Measurements from ENCODE around the gene ROMO1. TPM values are rescaled to one million over a fixed set of nuclear protein-coding genes. Genes with fewer than 3 reads are reported as not detected.

The ROMO1 gene
- total and polyA plus RNA-seq, 2 experiments from 2014 or later = 285 to 634 TPM

DNA sequence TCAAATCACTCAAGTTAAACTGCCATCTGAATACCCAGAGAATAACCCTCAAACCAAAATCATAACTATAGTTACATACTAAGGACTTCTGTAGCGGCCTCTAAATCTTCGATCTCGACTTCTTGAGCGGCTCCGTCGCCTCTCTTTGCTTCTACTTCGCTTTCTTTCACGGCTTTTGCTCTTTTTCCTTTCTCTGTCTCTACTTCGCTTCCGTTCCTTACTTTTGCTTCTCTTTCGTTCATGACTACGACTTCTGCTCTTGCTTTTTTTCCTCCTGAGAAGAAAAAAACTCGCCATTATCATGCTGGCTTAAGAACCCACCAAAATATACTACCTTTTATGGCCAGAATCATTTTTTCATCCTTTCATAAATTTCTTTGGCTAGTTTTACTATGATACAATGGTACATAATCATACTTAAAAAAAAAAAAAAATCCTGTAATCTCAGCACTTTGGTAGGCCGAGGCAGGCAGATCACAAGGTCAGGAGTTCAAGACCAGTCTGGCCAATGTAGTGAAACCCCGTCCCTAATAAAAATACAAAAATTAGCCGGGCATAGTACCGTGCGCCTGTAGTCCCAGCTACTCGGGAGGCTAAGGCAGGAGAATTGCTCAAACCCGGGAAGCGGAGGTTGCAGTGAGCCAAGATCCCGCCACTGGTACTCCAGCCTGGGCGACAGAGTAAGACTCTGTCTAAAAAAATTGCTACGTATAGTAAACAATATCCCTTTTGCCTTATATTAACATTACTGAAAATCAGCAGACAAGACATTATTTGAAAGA lies 32.8 kb downstream of the ROMO1 start:
- WGBS (ENCODE audit: low lambda C conversion rate, missing lambda C conversion rate) = 94% methylated on average over 24 of the region's 24 CpGs
- no peaks in the 10 kb centered on the region for H3K9me2 ChIP-seq (replicated peaks; ENCODE audit: insufficient read depth)
- no peak overlapping the region for H3K27ac ChIP-seq
- TF ChIP-seq, protein P1, sequence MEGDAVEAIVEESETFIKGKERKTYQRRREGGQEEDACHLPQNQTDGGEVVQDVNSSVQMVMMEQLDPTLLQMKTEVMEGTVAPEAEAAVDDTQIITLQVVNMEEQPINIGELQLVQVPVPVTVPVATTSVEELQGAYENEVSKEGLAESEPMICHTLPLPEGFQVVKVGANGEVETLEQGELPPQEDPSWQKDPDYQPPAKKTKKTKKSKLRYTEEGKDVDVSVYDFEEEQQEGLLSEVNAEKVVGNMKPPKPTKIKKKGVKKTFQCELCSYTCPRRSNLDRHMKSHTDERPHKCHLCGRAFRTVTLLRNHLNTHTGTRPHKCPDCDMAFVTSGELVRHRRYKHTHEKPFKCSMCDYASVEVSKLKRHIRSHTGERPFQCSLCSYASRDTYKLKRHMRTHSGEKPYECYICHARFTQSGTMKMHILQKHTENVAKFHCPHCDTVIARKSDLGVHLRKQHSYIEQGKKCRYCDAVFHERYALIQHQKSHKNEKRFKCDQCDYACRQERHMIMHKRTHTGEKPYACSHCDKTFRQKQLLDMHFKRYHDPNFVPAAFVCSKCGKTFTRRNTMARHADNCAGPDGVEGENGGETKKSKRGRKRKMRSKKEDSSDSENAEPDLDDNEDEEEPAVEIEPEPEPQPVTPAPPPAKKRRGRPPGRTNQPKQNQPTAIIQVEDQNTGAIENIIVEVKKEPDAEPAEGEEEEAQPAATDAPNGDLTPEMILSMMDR (IDR thresholded peaks at IDR 0.05; ENCODE audit: poor library complexity) = no peak
- TF ChIP-seq EZH2 (IDR thresholded peaks at IDR 0.05; ENCODE audit: borderline replicate concordance) = no peak
- TF ChIP-seq EZH2phosphoT487 (IDR thresholded peaks at IDR 0.05; ENCODE audit: low read depth, severe bottlenecking, unreplicated experiment) = no peak
- no peaks in the 10 kb centered on the region for H3K27me3 ChIP-seq
- no peak overlapping the region for H2AFZ ChIP-seq
- no peak overlapping the region for H3K4me3 ChIP-seq
- H3K79me2 ChIP-seq = peaks cover 100% of the 10 kb centered on the region
- no peak for DNase-seq (ENCODE audit: low spot score)
- peak overlapping the region; percentile 19 for H3K4me2 ChIP-seq
- no peaks in the 10 kb centered on the region for H3K9me3 ChIP-seq (ENCODE audit: low read depth)
- H3K4me1 ChIP-seq (ENCODE audit: insufficient read depth) = peaks cover 23% of the 10 kb centered on the region
- peaks cover 99% of the 10 kb centered on the region for H4K20me1 ChIP-seq (ENCODE audit: insufficient read depth, poor library complexity, severe bottlenecking)
- peaks cover 5% of the 10 kb centered on the region for H3K36me3 ChIP-seq (replicated peaks; ENCODE audit: insufficient read depth, low read depth)

DNA sequence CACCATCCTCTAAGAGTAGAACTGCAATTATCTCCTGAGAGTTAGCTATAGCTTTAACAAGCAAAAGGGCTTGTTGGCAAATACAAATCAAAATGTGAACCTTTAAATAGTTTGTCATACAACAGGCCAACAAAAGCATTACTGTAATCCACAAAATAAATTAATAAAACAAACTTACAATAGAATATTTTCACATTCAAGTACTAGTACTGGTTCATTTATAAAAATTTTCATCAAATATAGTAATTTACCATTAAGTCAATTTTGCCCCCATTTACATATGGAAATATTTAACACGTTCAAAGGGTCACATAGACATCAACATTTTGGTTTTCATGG lies 33.4 kb downstream of the ROMO1 start:
- TF ChIP-seq EZH2phosphoT487 (IDR thresholded peaks at IDR 0.05; ENCODE audit: low read depth, severe bottlenecking, unreplicated experiment) (no peak), EZH2 (IDR thresholded peaks at IDR 0.05; ENCODE audit: borderline replicate concordance) (no peak)
- TF ChIP-seq, protein P1 (IDR thresholded peaks at IDR 0.05; ENCODE audit: poor library complexity) = no peak
- Histone ChIP-seq H3K4me1 (ENCODE audit: insufficient read depth) (peaks cover 23% of the 10 kb centered on the region), H3K79me2 (peaks cover 100% of the 10 kb centered on the region), H3K4me2 (peak overlapping the region; percentile 1), H3K9me2 (replicated peaks; ENCODE audit: insufficient read depth) (no peaks in the 10 kb centered on the region), H3K27ac (no peak overlapping the region), H3K27me3 (no peaks in the 10 kb centered on the region), H3K4me3 (no peak overlapping the region), H3K9me3 (ENCODE audit: low read depth) (no peaks in the 10 kb centered on the region), H4K20me1 (ENCODE audit: insufficient read depth, poor library complexity, severe bottlenecking) (peaks cover 100% of the 10 kb centered on the region), H3K36me3 (replicated peaks; ENCODE audit: insufficient read depth, low read depth) (peaks cover 5% of the 10 kb centered on the region), H2AFZ (no peak overlapping the region)
- no peak for DNase-seq (ENCODE audit: low spot score)
- 66% methylated on average over 1 of the region's 1 CpG for WGBS (ENCODE audit: low lambda C conversion rate, missing lambda C conversion rate)

DNA sequence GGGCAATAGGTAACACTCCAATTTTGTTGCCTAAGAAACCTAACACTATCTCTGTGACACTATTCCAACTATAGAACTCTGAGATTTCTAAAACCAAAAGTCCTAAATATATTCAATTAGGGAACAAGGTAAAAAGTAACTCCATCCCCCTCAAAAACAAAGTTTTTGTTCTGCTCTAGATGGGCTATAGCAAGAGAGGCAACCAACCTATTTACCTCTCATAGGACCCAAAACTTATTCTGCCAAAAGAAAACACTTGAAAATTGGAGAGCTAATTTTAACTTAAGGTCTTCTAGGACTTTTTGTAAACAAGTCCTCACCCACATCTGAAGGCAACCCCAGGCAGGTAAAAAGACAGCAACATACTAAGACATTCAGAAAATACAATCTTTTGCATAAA lies 35.2 kb downstream of the ROMO1 start:
- Histone ChIP-seq H3K27me3 (no peaks in the 10 kb centered on the region), H4K20me1 (ENCODE audit: insufficient read depth, poor library complexity, severe bottlenecking) (peaks cover 100% of the 10 kb centered on the region), H3K36me3 (replicated peaks; ENCODE audit: insufficient read depth, low read depth) (peaks cover 5% of the 10 kb centered on the region), H3K27ac (no peak overlapping the region), H2AFZ (no peak overlapping the region), H3K9me2 (replicated peaks; ENCODE audit: insufficient read depth) (no peaks in the 10 kb centered on the region), H3K9me3 (ENCODE audit: low read depth) (no peaks in the 10 kb centered on the region), H3K4me1 (ENCODE audit: insufficient read depth) (peaks cover 32% of the 10 kb centered on the region), H3K79me2 (peaks cover 100% of the 10 kb centered on the region), H3K4me3 (no peak overlapping the region), H3K4me2 (peak overlapping the region; percentile 47)
- DNase-seq (ENCODE audit: low spot score) = no peak
- TF ChIP-seq, protein P1 (IDR thresholded peaks at IDR 0.05; ENCODE audit: poor library complexity) = no peak
- TF ChIP-seq EZH2phosphoT487 (IDR thresholded peaks at IDR 0.05; ENCODE audit: low read depth, severe bottlenecking, unreplicated experiment) (no peak), EZH2 (IDR thresholded peaks at IDR 0.05; ENCODE audit: borderline replicate concordance) (no peak)
